Measurements from ENCODE around the gene PLXNC1. TPM values are rescaled to one million over a fixed set of nuclear protein-coding genes. Genes with fewer than 3 reads are reported as not detected.

The PLXNC1 gene
- total and polyA plus RNA-seq, 2 of the 8 experiments (the other 6 are each of a cell fraction or from before 2014, with no cell fraction given) = 0.83 to 2.0 TPM

DNA sequence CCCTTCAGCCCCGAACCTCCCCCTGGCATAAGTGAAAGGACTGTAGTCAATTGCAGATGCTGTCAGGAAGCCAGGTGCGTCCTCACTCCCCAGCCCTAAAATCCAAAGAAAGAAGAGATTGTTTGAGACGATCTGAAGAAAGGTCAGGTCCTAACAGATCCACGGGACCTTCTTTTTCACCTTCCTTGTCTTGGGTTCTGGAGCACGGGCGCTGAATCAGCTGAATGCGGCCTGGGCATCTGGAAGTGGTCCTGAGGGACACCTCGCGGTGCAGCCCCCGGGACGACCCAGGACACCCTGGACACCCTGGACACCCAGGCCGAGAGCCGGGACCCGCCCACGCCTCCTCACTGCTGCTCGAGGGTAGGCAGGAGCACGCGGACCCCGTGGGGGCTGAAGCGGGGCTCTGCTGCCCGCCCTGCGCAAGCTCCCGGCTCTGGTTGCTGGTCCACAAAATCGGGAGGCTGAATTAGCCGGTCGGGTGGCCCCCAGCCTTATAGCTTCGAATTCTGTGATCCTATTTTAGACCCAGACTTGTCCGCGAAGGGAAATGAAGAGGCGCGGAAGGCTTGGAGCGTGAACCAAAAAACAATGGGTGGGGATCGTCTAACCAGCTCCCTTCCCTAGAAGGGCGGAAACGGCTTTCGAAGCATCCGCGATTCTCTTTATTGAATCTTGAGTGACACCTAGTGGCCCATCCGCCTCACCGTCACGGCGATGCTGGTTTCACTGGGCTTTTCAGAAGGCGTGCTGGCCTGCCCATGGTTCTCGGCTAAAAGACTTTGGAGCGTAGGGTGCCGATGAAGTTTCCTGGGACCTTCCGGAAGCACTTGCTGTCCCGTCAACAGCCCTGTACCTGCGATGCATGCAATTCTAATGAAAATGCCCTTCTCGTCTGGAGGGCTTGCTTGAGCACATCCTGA is 46.4 kb upstream of the PLXNC1 start:
- Histone ChIP-seq H3K79me2 (ENCODE audit: control insufficient read depth in 1 of 2, insufficient read depth in 2 of 2, low read length in 2 of 2) (no peaks in the 10 kb centered on the region), H3K56ac (replicated peaks; ENCODE audit: insufficient read length, low read depth, low read length) (no peak overlapping the region), H4K8ac (ENCODE audit: extremely low read depth, insufficient read depth, low read length) (peak overlapping the region; percentile 7; the same call in 1 of the 2 replicates), H2BK20ac (ENCODE audit: low read length) (no peak overlapping the region), H3K4me1 (replicated peaks in 1 of 4; ENCODE audit: control insufficient read depth in 3 of 4, insufficient read depth in 4 of 4, low read length in 3 of 4) (peaks cover 0 to 4% (median 1%) of the 10 kb centered on the region in 4 experiments; a peak in 4 of 7 replicates), H2AFZ (ENCODE audit: low read length) (peak overlapping the region; percentile 82), H3K14ac (ENCODE audit: insufficient read length) (no peak overlapping the region), H2BK5ac (ENCODE audit: low read depth, low read length) (no peak overlapping the region), H4K20me1 (replicated peaks in 1 of 2; ENCODE audit: control insufficient read depth in 1 of 2, insufficient read depth in 2 of 2, low read length in 2 of 2) (no peaks in the 10 kb centered on the region), H2BK12ac (ENCODE audit: low read depth, low read length) (no peak overlapping the region), H3K4me3 (ENCODE audit: extremely low read depth in 1 of 4, insufficient read depth in 2 of 4, low read depth in 3 of 4, low read length in 4 of 4) (peak overlapping the region; percentile 14 to 68 (median 53)), H3K4ac (replicated peaks; ENCODE audit: insufficient read length, low read depth, low read length) (no peak overlapping the region), H2BK15ac (ENCODE audit: low read length) (peak overlapping the region; percentile 85; the same call in 1 of the 2 replicates), H3K36me3 (ENCODE audit: control insufficient read depth in 2 of 4, insufficient read depth in 4 of 4, low read length in 3 of 4) (no peaks in the 10 kb centered on the region), H2BK120ac (replicated peaks; ENCODE audit: low read depth, low read length) (no peak overlapping the region), H3K18ac (ENCODE audit: extremely low read depth, low read length) (peak overlapping the region; percentile 43), H3K9me3 (ENCODE audit: insufficient read depth in 2 of 2, low read depth in 1 of 2, low read length in 1 of 2) (no peaks in the 10 kb centered on the region), H3K79me1 (ENCODE audit: low read depth, low read length) (no peaks in the 10 kb centered on the region), H3K9ac (replicated peaks in 1 of 4; ENCODE audit: extremely low read depth in 1 of 4, low read depth in 3 of 4, low read length in 3 of 4) (no peak overlapping the region; a peak in 1 of 7 replicates), H3K23ac (ENCODE audit: insufficient read length) (no peak overlapping the region), H3K27me3 (replicated peaks in 1 of 4; ENCODE audit: control insufficient read depth in 3 of 4, extremely low read depth in 1 of 4, insufficient read depth in 3 of 4, low read length in 3 of 4) (peaks cover 0 to 12% (median 8%) of the 10 kb centered on the region in 4 experiments; a peak in 5 of 7 replicates), H2AK5ac (ENCODE audit: low read depth, low read length) (no peak overlapping the region), H4K91ac (replicated peaks; ENCODE audit: insufficient read length, low read length) (peak overlapping the region; percentile 56), H3K27ac (ENCODE audit: low read depth, low read length) (no peak overlapping the region), H3K23me2 (ENCODE audit: low read depth, low read length) (peaks cover 6% of the 10 kb centered on the region; the same call in 1 of the 2 replicates), H3K4me2 (ENCODE audit: insufficient read depth in 1 of 2, low read depth in 2 of 2, low read length in 2 of 2) (peak overlapping the region; percentile 52 to 93), H4K5ac (ENCODE audit: insufficient read length, low read depth, low read length) (no peak overlapping the region)
- 7% methylated on average over 47 of the region's 50 CpGs; no CpG with 5 or more reads in 1 of the 2 experiments for WGBS, 2 experiments (ENCODE audit: extremely low coverage in 1 of 2, insufficient coverage in 1 of 2, insufficient read length in 1 of 2, insufficient replicate concordance in 2 of 2, low coverage in 1 of 2, low lambda C conversion rate in 2 of 2, missing lambda C conversion rate in 1 of 2)
- FAIRE-seq = peak; percentile 80
- DNase-seq (ENCODE audit: low read depth in 1 of 2, low spot score in 2 of 2) = peak; percentile 82 to 89
- POLR2A ChIA-PET (ENCODE audit: partially characterized antibody) = interaction anchor here (0.8 to 1.9 kb wide), 6 partner anchors 206 to 600 kb away, joined by 3 to 6 read pairs (median 4); no protein-coding TSS in a partner anchor
- CTCF ChIA-PET (ENCODE audit: partially characterized antibody) = interaction anchor here (0.5 to 8.3 kb wide), 119 partner anchors 8 to 1114 kb away, joined by 3 to 152 read pairs (median 5); partner anchors contain the start of genes CRADD and SOCS2
- TF ChIP-seq CREB1 (IDR thresholded peaks at IDR 0.05) = peak; percentile 71
- TF ChIP-seq HDAC6 (IDR thresholded peaks at IDR 0.05; ENCODE audit: low read depth, low read length) = no peak
- 0 out of 4 replicates have a peak, but pooled peaks of 1 of the 2 experiments have one; percentile 12 for TF ChIP-seq HDAC2 (IDR thresholded peaks at IDR 0.05; ENCODE audit: borderline replicate concordance in 1 of 2, low read depth in 2 of 2, low read length in 2 of 2)
- no peak for TF ChIP-seq CHD2 (IDR thresholded peaks at IDR 0.05; ENCODE audit: low read length)
- TF ChIP-seq KDM4A (IDR thresholded peaks at IDR 0.05; ENCODE audit: low read depth, low read length, severe bottlenecking) = peak; percentile 89
- TF ChIP-seq CTCF (IDR thresholded peaks at IDR 0.05; ENCODE audit: control extremely low read depth in 1 of 3, insufficient read depth in 1 of 3, low read depth in 1 of 3, low read length in 3 of 3) = peak; percentile 80 to 90 (median 88)
- no peak for TF ChIP-seq PHF8 (conservative IDR thresholded peaks at IDR 0.05; ENCODE audit: low read depth, low read length)
- no peak for TF ChIP-seq NRF1 (IDR thresholded peaks at IDR 0.05; ENCODE audit: low read depth, low read length)
